Astrocyte of the spinal cord (primary cell): ENCODE data around the gene CRYGB.

Source experiments
- DNase-seq: peaks from one replicate; pipeline ENCODE4 v3.0.0; 2011; ENCODE audit warnings: low read depth, low spot score
- H3K4me3 ChIP-seq: 2 replicates; pipeline ENCODE4 v1.5.1; 2011; ENCODE audit warnings: low read depth, mild to moderate bottlenecking, low read length, moderate library complexity
- in situ Hi-C: cut with HindIII; loops from 2 replicates; pipeline ENCODE4 v1.10.0; 2017; ENCODE audit warnings: low sequenced_read_pairs
- TF ChIP-seq, protein P1 (sequence below): IDR thresholded peaks from 2 replicates; pipeline ENCODE4 v1.5.1; 2012; ENCODE audit warnings: low read depth, mild to moderate bottlenecking, low read length, inconsistent platforms

Gene CRYGB

GRCh38 chr2:208186465-208186864 lies 40.5 kb upstream of the CRYGB start:
- in situ Hi-C loops = no loop called here
- TF ChIP-seq, protein P1, sequence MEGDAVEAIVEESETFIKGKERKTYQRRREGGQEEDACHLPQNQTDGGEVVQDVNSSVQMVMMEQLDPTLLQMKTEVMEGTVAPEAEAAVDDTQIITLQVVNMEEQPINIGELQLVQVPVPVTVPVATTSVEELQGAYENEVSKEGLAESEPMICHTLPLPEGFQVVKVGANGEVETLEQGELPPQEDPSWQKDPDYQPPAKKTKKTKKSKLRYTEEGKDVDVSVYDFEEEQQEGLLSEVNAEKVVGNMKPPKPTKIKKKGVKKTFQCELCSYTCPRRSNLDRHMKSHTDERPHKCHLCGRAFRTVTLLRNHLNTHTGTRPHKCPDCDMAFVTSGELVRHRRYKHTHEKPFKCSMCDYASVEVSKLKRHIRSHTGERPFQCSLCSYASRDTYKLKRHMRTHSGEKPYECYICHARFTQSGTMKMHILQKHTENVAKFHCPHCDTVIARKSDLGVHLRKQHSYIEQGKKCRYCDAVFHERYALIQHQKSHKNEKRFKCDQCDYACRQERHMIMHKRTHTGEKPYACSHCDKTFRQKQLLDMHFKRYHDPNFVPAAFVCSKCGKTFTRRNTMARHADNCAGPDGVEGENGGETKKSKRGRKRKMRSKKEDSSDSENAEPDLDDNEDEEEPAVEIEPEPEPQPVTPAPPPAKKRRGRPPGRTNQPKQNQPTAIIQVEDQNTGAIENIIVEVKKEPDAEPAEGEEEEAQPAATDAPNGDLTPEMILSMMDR = no peak
- no peak overlapping the region for H3K4me3 ChIP-seq
- no peak for DNase-seq

DNA sequence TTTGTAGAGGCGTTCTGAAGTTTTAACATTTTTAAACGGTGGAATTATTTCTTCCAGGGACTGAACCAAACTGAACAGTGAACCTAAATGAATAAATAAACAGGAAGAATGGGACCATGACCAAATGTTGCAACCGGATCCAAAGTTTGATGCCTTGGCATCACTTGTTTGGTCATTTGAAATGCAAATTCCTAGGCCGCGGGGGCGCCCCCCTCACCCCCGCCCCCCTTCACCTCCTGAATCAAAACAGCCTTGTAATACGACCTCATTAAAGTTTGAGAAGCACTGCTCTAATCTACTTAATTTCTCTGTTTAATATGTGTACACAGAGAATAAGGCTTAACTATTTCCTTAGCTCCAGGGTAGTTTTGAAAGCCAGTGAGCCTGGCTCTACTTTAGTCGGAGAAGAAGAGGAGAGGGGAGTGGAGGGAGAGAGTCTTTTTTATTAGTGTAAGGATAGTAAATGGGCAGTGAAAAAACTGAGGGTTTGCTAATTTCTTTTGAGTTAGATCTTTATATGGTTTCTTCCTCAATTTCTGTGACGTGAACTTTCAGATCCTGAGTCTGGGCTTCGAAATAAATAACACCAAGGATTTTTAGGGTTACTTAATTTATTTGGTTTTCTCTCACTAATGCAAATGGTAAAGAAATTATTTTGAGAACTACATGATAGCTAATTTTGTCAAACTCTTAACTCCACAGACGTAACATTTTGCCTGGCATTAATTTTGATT lies 38.2 kb upstream of the CRYGB start:
- no peak for DNase-seq
- no peak overlapping the region for H3K4me3 ChIP-seq
- in situ Hi-C loops = no loop called here
- TF ChIP-seq, protein P1 = no peak

GRCh38 chr2:208183526-208183925 lies 37.6 kb upstream of the CRYGB start:
- no peak overlapping the region for H3K4me3 ChIP-seq
- DNase-seq = no peak
- TF ChIP-seq, protein P1 = no peak

DNA sequence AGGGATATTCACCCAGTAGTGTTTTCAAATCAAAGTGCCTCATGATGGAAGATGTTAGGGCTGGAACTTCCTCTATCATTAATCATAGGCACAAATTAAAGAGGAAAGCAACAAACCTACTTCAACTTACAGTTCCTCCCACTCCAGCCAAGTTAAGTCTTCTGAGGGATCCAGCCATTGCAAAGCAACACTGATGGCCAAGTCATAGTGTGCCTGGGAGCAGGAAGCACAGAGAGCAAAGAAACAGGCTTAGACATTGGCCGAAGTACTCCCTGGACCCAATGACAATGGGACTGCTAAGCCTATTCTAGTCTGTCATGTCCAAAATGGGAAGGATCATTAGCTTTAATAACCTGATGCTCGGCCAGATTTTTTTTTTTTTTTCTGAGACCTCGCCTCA lies 36.9 kb upstream of the CRYGB start:
- no peak for DNase-seq
- in situ Hi-C loops = no loop called here
- H3K4me3 ChIP-seq = no peak overlapping the region
- TF ChIP-seq, protein P1 = no peak

More at GRCh38 chr2:208183526-208183925, 37.6 kb upstream of the CRYGB start:
- in situ Hi-C loops = no loop called here

GRCh38 chr2:208179028-208179609 lies 33.2 kb upstream of the CRYGB start:
- H3K4me3 ChIP-seq = no peak overlapping the region
- in situ Hi-C loops = no loop called here
- TF ChIP-seq, protein P1 = no peak
- DNase-seq = no peak

- no peak overlapping the region for H3K4me3 ChIP-seq
- no peak for DNase-seq
- in situ Hi-C loops = no loop called here
- TF ChIP-seq, protein P1 = no peak
Observed at GRCh38 chr2:208175840-208176153, 29.8 kb upstream of the CRYGB start.
